ENCODE results near the gene FAM50B. TPM values are rescaled to one million over a fixed set of nuclear protein-coding genes. Genes with fewer than 3 reads are reported as not detected.

Gene FAM50B
- total RNA-seq, 2 experiments from 2014 or later: not detected

DNA sequence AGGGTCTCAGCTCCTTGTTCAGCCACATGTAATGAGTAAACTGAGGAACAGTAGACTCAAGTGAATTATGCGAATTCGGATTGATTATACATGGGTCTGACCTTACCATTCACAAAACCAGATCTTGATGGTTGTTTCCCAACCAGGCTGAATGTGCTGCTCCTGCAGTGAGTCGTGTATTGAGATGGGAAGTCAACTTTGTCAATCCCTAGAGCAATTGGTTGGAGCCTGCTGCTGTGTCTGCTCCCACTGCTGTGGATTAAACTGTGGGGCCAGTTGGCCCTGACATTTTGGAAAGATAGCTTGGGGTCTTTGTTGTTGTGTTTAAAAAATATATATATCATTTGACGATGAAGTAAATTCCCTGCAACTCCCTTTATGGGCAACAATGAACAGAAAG, 23.9 kb downstream of the FAM50B start:
- Histone ChIP-seq H2AFZ (ENCODE audit: low read length) (no peak overlapping the region), H3K9me3 (ENCODE audit: low read length) (no peaks in the 10 kb centered on the region), H4K20me1 (ENCODE audit: insufficient read depth, low read length) (no peaks in the 10 kb centered on the region), H3K4me3 (ENCODE audit: low read depth, low read length, poor library complexity, severe bottlenecking) (no peak overlapping the region), H3K4me1 (ENCODE audit: insufficient read depth, low read length, poor library complexity, severe bottlenecking) (no peaks in the 10 kb centered on the region), H3K36me3 (ENCODE audit: insufficient read depth, low read length) (no peaks in the 10 kb centered on the region), H3K4me2 (ENCODE audit: low read length) (no peak overlapping the region), H3K9me2 (ENCODE audit: insufficient read depth, low read length) (no peaks in the 10 kb centered on the region), H3K79me2 (ENCODE audit: insufficient read depth, low read depth, low read length) (no peaks in the 10 kb centered on the region), H3K27ac (ENCODE audit: low read depth, low read length, poor library complexity, severe bottlenecking) (no peak overlapping the region)
- no peak for DNase-seq (ENCODE audit: low spot score)
- CTCF ChIA-PET (ENCODE audit: unreplicated experiment): no interaction called here
- no TSS peak for BruUV-seq (replicated peaks)
- POLR2A ChIA-PET: no interaction called here
- TF ChIP-seq EZH2phosphoT487 (IDR thresholded peaks at IDR 0.05; ENCODE audit: borderline replicate concordance, low read depth, low read length): no peak
- TF ChIP-seq, protein P1, sequence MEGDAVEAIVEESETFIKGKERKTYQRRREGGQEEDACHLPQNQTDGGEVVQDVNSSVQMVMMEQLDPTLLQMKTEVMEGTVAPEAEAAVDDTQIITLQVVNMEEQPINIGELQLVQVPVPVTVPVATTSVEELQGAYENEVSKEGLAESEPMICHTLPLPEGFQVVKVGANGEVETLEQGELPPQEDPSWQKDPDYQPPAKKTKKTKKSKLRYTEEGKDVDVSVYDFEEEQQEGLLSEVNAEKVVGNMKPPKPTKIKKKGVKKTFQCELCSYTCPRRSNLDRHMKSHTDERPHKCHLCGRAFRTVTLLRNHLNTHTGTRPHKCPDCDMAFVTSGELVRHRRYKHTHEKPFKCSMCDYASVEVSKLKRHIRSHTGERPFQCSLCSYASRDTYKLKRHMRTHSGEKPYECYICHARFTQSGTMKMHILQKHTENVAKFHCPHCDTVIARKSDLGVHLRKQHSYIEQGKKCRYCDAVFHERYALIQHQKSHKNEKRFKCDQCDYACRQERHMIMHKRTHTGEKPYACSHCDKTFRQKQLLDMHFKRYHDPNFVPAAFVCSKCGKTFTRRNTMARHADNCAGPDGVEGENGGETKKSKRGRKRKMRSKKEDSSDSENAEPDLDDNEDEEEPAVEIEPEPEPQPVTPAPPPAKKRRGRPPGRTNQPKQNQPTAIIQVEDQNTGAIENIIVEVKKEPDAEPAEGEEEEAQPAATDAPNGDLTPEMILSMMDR (conservative IDR thresholded peaks at IDR 0.05; ENCODE audit: low read length): no peak
- intact Hi-C loops (cut with micrococcal nuclease; ENCODE audit: unreplicated experiment): no loop called here

DNA sequence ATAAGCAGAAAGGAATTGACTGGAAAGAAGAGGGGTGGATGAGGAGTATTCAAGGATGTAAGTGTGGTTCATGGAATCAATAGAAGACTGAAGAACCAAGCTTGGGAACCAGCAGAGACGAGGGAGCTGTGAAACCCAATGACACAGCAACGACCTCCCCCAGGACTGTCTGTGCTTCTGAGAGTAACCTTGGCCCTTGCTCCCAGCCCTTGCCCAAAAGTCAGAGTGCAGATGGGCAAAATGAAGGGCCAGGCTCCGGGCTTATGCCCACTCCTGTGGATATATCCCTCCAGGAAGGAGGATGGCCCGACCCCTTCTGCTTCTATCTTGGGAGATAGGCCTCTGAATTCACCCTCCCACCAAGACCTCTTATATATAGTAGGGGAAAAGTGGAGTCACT, 24.9 kb downstream of the FAM50B start:
- Histone ChIP-seq H3K36me3 (ENCODE audit: insufficient read depth, low read length) (no peaks in the 10 kb centered on the region), H3K79me2 (ENCODE audit: insufficient read depth, low read depth, low read length) (no peaks in the 10 kb centered on the region)

DNA sequence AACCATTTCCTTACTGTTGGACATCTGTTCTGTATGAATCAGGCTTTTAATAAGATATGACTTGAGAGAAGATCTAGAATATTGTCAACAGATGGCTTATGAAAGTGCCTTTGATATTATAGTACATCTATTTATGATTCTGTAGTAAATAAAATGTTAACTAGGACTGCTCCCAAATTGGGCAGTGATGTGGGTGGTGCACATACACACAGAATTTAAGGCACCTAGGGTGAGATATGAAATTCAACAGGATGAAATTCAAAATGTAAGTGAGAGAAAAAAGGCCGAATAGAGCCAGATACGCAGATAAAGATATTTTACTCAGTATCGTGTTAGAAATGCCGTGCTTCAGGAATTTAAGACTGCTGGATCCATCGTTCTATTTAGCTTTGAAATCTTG, 26.3 kb downstream of the FAM50B start:
- TF ChIP-seq, protein P1 (conservative IDR thresholded peaks at IDR 0.05; ENCODE audit: low read length): no peak
- TF ChIP-seq EZH2phosphoT487 (IDR thresholded peaks at IDR 0.05; ENCODE audit: borderline replicate concordance, low read depth, low read length): no peak
- Histone ChIP-seq H3K27ac (ENCODE audit: low read depth, low read length, poor library complexity, severe bottlenecking) (no peak overlapping the region), H3K4me1 (ENCODE audit: insufficient read depth, low read length, poor library complexity, severe bottlenecking) (no peaks in the 10 kb centered on the region), H3K9me3 (ENCODE audit: low read length) (no peaks in the 10 kb centered on the region), H3K36me3 (ENCODE audit: insufficient read depth, low read length) (no peaks in the 10 kb centered on the region), H3K4me3 (ENCODE audit: low read depth, low read length, poor library complexity, severe bottlenecking) (no peak overlapping the region), H3K4me2 (ENCODE audit: low read length) (no peak overlapping the region), H2AFZ (ENCODE audit: low read length) (no peak overlapping the region), H3K9me2 (ENCODE audit: insufficient read depth, low read length) (no peaks in the 10 kb centered on the region), H3K79me2 (ENCODE audit: insufficient read depth, low read depth, low read length) (no peaks in the 10 kb centered on the region), H4K20me1 (ENCODE audit: insufficient read depth, low read length) (no peaks in the 10 kb centered on the region)
- intact Hi-C loops (cut with micrococcal nuclease; ENCODE audit: unreplicated experiment): no loop called here
- CTCF ChIA-PET (ENCODE audit: unreplicated experiment): no interaction called here
- POLR2A ChIA-PET: no interaction called here
- BruUV-seq (replicated peaks): no TSS peak
- DNase-seq (ENCODE audit: low spot score): no peak

More for the DNA sequence above, 24.9 kb downstream of the FAM50B start:
- intact Hi-C loops (cut with micrococcal nuclease; ENCODE audit: unreplicated experiment): no loop called here
- POLR2A ChIA-PET: interaction anchor here (0.6 kb wide), 1 partner anchor 1177 kb away, joined by 3 read pairs; no protein-coding TSS in a partner anchor
- Histone ChIP-seq H3K27ac (ENCODE audit: low read depth, low read length, poor library complexity, severe bottlenecking) (no peak overlapping the region), H3K4me3 (ENCODE audit: low read depth, low read length, poor library complexity, severe bottlenecking) (no peak overlapping the region), H3K4me1 (ENCODE audit: insufficient read depth, low read length, poor library complexity, severe bottlenecking) (no peaks in the 10 kb centered on the region), H3K9me2 (ENCODE audit: insufficient read depth, low read length) (no peaks in the 10 kb centered on the region), H2AFZ (ENCODE audit: low read length) (no peak overlapping the region), H3K9me3 (ENCODE audit: low read length) (no peaks in the 10 kb centered on the region), H3K4me2 (ENCODE audit: low read length) (no peak overlapping the region), H4K20me1 (ENCODE audit: insufficient read depth, low read length) (no peaks in the 10 kb centered on the region)
- CTCF ChIA-PET (ENCODE audit: unreplicated experiment): no interaction called here
- TF ChIP-seq, protein P1 (conservative IDR thresholded peaks at IDR 0.05; ENCODE audit: low read length): no peak
- TF ChIP-seq EZH2phosphoT487 (IDR thresholded peaks at IDR 0.05; ENCODE audit: borderline replicate concordance, low read depth, low read length): no peak
- no peak for DNase-seq (ENCODE audit: low spot score)
- no TSS peak for BruUV-seq (replicated peaks)
